Activated T-helper 17 cell treated with anti-CD3 and anti-CD28 coated beads, Interleukin-2, amount 50 U/mL, for 72 hours (primary cell): Measurements from ENCODE around the gene CLRN3. TPM values are rescaled to one million over a fixed set of nuclear protein-coding genes. Genes with fewer than 3 reads are reported as not detected.

ENCODE experiments used
- ATAC-seq: fragments of 150-1000 bp; cut with Tn5 transposase; replicated peaks from 2 replicates; pipeline ENCODE4 v1.10.0; 2021; ENCODE audit warnings: mild to moderate bottlenecking, moderate library complexity
- H3K27ac Mint-ChIP-seq: one replicate; pipeline ENCODE4 v1.8.0; 2022; ENCODE audit warnings: mixed read lengths
- H3K27me3 Mint-ChIP-seq: one replicate; pipeline ENCODE4 v1.8.0; 2022; ENCODE audit warnings: mixed read lengths
- H3K36me3 Mint-ChIP-seq: one replicate; pipeline ENCODE4 v1.8.0; 2022; ENCODE audit warnings: low read depth, mild to moderate bottlenecking, mixed read lengths
- H3K4me1 Mint-ChIP-seq: one replicate; pipeline ENCODE4 v1.8.0; 2022; ENCODE audit warnings: mixed read lengths
- H3K4me3 Mint-ChIP-seq: one replicate; pipeline ENCODE4 v1.8.0; 2022; ENCODE audit warnings: mild to moderate bottlenecking, mixed read lengths
- H3K9me3 Mint-ChIP-seq: one replicate; pipeline ENCODE4 v1.8.0; 2022; ENCODE audit warnings: mixed read lengths
- total RNA-seq, 2 donors: library from RNA; stranded (reverse); gene quantifications; one replicate each; pipeline ENCODE4 v1.2.3, GENCODE V29; 2022

Gene CLRN3
- total RNA-seq, 2 donors from 2014 or later: not detected

DNA sequence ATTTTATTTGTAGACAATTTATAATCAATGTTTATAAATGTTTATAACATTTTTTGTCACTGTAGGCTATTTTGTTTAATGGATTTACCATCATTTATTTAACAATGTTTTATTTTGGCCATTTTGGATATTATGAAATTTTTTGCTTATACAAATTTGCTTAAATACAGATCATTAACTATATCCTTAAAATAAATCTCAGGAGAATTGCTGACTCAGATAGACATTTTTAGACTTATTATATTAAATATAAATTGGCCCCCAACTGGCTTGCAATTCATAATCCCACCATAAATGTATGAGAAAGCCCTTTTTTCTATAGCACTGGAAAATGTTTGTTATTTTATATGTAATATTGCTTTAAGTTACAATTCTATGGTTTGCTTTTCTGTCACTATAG, 3.8 kb upstream of the CLRN3 start:
- no peak for ATAC-seq
- Mint-ChIP-seq H3K27ac (no peak overlapping the region), H3K9me3 (no peaks in the 10 kb centered on the region), H3K4me1 (no peaks in the 10 kb centered on the region), H3K4me3 (no peak overlapping the region), H3K27me3 (peaks cover 18% of the 10 kb centered on the region), H3K36me3 (no peaks in the 10 kb centered on the region)

DNA sequence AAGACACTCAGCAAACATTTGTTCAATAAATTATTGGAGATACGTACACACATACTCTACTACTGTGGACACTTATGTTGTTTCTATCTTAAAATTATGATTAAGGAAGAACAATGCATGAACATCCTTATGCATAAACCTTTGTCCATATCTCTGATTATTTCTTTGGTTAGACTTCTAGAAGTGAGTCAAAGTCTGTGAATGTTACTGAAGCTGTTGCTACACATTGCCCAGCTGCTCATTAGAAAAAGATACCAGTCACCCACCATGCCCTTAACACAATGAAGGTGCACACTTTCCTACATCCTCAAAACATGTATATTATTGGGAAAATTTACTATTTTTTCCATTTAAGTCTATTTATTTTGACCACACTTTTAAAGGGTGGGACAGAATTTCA, 1.4 kb upstream of the CLRN3 start:
- no peaks in the 10 kb centered on the region for H3K4me1 Mint-ChIP-seq
- H3K4me3 Mint-ChIP-seq: no peak overlapping the region
- ATAC-seq: no peak
- no peaks in the 10 kb centered on the region for H3K36me3 Mint-ChIP-seq
- peaks cover 8% of the 10 kb centered on the region for H3K27me3 Mint-ChIP-seq
- H3K9me3 Mint-ChIP-seq: no peaks in the 10 kb centered on the region
- H3K27ac Mint-ChIP-seq: no peak overlapping the region

GRCh38 chr10:127890832-127891334, 1.9 kb downstream of the CLRN3 start:
- Mint-ChIP-seq H3K36me3 (no peaks in the 10 kb centered on the region), H3K27me3 (peaks cover 7% of the 10 kb centered on the region), H3K4me1 (no peaks in the 10 kb centered on the region), H3K27ac (no peak overlapping the region), H3K9me3 (no peaks in the 10 kb centered on the region), H3K4me3 (no peak overlapping the region)
- ATAC-seq: no peak

GRCh38 chr10:127890216-127890615, 2.5 kb downstream of the CLRN3 start:
- ATAC-seq: no peak
- Mint-ChIP-seq H3K27me3 (peaks cover 9% of the 10 kb centered on the region), H3K9me3 (no peaks in the 10 kb centered on the region), H3K36me3 (no peaks in the 10 kb centered on the region), H3K4me3 (no peak overlapping the region), H3K4me1 (no peaks in the 10 kb centered on the region), H3K27ac (no peak overlapping the region)

- Mint-ChIP-seq H3K4me3 (no peak overlapping the region), H3K4me1 (no peaks in the 10 kb centered on the region), H3K9me3 (no peaks in the 10 kb centered on the region), H3K27me3 (peaks cover 9% of the 10 kb centered on the region), H3K27ac (no peak overlapping the region), H3K36me3 (no peaks in the 10 kb centered on the region)
- no peak for ATAC-seq
These were observed 3.0 kb downstream of the CLRN3 start for GRCh38 chr10:127889605-127890195.

- Mint-ChIP-seq H3K4me1 (no peaks in the 10 kb centered on the region), H3K4me3 (no peak overlapping the region), H3K27ac (no peak overlapping the region), H3K36me3 (no peaks in the 10 kb centered on the region), H3K9me3 (no peaks in the 10 kb centered on the region), H3K27me3 (peaks cover 6% of the 10 kb centered on the region)
- ATAC-seq: no peak
These were observed 4.0 kb downstream of the CLRN3 start for GRCh38 chr10:127888521-127889312.

DNA sequence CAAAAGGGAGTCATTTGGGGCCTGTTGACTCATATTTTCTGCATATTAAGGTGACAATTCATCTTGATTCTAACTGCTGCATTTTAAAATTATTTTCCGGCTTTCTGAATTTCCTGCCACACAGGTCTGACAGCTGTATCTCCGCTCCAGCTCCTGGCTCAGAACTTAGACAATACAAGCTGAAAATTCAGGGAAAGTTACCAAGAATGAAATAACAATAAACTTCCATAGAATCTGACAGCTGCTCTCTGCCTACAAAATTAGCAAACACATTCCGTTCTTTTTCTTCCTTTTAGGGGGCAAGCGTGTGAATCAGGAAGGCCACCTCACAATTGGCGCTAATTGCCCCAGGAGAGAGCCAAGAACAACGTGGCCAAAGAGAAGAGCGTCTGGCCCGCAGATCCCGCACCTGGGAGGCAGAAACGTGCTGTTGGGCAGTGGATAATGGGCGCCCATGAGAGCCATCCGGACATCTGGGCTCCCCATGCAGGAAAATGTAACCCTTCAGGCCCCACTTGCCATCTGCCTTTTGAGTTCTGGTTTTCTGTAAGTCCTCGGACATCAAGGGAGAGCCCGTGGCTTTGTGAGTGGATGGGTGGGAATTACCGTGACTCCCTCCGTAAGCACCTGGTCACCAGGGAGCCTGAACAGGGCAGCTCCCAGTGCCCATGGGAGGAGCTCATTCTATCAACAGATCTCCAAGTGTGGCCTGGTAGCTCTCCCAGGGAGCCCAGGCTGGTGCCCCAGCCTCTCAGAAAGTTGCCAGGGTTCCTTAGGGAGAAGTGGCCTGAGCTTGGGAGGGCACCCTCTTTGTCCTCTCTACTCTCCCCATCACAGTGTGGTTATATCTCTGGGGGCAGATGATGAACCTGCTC, 5.0 kb downstream of the CLRN3 start:
- Mint-ChIP-seq H3K4me3 (no peak overlapping the region), H3K4me1 (no peaks in the 10 kb centered on the region), H3K9me3 (no peaks in the 10 kb centered on the region), H3K36me3 (no peaks in the 10 kb centered on the region), H3K27me3 (peaks cover 6% of the 10 kb centered on the region), H3K27ac (no peak overlapping the region)
- peak; percentile 28 for ATAC-seq

GRCh38 chr10:127886371-127887051, 6.2 kb downstream of the CLRN3 start:
- Mint-ChIP-seq H3K4me3 (no peak overlapping the region), H3K27me3 (peaks cover 6% of the 10 kb centered on the region), H3K36me3 (no peaks in the 10 kb centered on the region), H3K27ac (no peak overlapping the region), H3K9me3 (no peaks in the 10 kb centered on the region), H3K4me1 (no peaks in the 10 kb centered on the region)
- no peak for ATAC-seq

DNA sequence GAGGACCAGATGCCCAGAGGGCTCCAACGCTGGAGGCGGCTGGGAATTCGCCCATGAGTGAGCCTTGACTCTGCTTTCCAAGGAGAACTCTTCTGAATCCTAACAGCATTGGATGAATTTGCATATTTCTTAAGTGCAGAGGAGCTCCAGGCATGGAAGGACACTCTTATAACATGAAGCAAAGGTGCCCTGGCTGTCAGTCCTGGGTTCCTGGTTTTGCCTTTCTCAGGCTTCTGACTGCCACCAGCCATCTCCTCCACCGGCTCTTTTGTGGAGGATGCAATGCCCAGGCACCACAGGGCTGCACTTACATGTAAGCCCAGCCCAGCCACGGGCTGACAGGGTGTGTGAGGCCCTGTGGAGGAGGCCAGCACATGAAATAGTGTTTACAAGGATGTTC, 8.2 kb downstream of the CLRN3 start:
- Mint-ChIP-seq H3K4me3 (no peak overlapping the region), H3K27me3 (peaks cover 6% of the 10 kb centered on the region), H3K27ac (no peak overlapping the region), H3K9me3 (no peaks in the 10 kb centered on the region), H3K4me1 (no peaks in the 10 kb centered on the region), H3K36me3 (no peaks in the 10 kb centered on the region)
- ATAC-seq: no peak

DNA sequence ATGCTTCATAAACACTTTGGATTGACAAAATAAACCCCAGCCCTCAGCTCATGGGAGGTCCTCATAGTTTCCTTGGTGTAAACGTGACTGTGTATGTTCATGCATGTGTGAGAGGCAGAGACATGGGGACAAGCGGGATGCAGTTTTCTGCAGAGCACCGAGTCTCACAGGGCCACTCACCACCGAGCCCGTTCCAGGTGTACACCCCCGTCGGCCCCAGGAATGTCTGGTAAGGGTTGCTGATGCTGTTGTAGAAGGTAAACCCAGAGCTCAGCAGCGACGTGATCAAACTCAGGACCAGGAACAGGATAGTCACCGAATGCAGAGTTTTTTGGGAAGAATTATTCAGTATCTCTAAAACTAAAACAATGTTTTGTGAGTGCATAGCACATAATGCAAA, 9.2 kb downstream of the CLRN3 start:
- ATAC-seq: no peak
- no peak overlapping the region for H3K27ac Mint-ChIP-seq
- H3K36me3 Mint-ChIP-seq: no peaks in the 10 kb centered on the region
- H3K4me3 Mint-ChIP-seq: no peak overlapping the region
- no peaks in the 10 kb centered on the region for H3K9me3 Mint-ChIP-seq
- no peaks in the 10 kb centered on the region for H3K4me1 Mint-ChIP-seq
- peaks cover 6% of the 10 kb centered on the region for H3K27me3 Mint-ChIP-seq

DNA sequence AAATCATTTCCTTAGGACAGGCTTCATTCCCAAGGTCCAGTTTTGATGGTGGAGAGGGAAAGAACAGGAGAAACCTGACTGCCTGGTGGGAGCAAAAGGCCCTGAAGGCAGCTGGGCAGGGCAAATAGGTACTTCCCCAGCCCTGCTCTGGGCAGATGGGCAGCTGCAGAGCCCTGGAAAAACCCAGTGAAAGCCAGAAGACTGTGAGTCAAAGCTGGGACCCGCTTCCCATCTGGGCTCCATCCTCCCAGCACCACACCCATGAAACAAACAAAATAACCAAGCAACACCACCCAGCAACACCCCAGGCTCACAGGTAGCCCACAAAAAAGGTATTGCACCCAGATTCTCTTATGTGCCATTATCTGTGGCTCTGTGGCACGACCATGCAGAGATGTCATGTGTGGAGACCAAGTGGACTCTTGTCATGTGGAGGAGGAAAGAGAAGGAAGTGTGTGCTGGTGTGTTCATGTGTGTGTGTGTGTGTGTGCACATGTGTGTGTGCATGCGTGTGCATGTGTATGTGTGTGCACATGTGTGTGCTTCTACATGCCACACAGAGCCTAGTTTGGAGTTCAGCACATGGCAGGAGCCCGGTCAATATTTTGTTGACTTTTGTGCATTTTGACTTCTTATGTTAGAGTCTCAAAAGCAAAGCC, 9.8 kb downstream of the CLRN3 start:
- Mint-ChIP-seq H3K4me1 (no peaks in the 10 kb centered on the region), H3K27ac (no peak overlapping the region), H3K27me3 (peaks cover 6% of the 10 kb centered on the region), H3K36me3 (no peaks in the 10 kb centered on the region), H3K4me3 (no peak overlapping the region), H3K9me3 (no peaks in the 10 kb centered on the region)
- no peak for ATAC-seq

DNA sequence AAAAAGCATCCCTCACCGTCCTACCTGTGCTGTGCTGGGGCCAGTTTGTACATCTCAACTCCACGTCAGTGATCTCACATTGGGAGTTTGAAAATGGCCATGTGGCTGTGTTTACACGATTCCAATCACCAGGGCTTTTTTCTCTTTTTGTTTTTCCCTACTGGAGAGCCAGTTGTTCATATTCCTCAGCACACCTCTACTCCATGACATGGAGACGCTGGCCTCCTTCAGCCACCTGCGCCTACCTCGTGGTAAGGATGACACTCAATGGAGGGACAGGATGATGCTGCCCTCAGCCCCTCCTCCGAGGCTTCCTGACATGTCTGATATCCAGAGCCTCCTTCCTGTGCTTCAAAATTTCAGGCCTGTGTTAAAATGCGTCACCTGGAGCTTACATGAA, 10.3 kb downstream of the CLRN3 start:
- ATAC-seq: no peak
- Mint-ChIP-seq H3K4me3 (no peak overlapping the region), H3K27me3 (peaks cover 6% of the 10 kb centered on the region), H3K4me1 (no peaks in the 10 kb centered on the region), H3K27ac (no peak overlapping the region), H3K36me3 (no peaks in the 10 kb centered on the region), H3K9me3 (no peaks in the 10 kb centered on the region)

- no peaks in the 10 kb centered on the region for H3K4me1 Mint-ChIP-seq
- no peaks in the 10 kb centered on the region for H3K36me3 Mint-ChIP-seq
- H3K4me3 Mint-ChIP-seq: no peak overlapping the region
- H3K9me3 Mint-ChIP-seq: no peaks in the 10 kb centered on the region
- H3K27me3 Mint-ChIP-seq: peaks cover 5% of the 10 kb centered on the region
- ATAC-seq: no peak
- peak overlapping the region; percentile 54 for H3K27ac Mint-ChIP-seq
These were observed 11.5 kb downstream of the CLRN3 start for GRCh38 chr10:127881262-127881661.

DNA sequence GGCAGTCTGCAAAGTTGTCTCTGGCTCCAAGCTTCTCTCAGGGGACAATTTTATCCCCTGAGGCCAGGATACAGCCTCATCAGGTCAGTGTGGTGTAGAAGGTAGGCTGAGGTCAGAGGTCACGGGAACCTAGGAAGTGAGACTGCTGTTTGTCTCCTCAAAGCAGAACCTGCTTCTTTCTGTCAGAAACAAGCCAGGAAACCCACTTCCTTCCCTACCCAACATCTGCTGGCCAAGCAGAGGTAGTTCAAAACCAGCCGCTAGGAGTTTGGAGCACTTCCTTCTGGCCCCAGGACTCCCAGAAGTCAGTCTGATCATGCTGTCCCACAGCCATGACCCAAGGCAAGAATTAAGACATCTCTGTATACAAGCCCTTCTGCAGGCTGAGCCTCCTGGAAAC, 12.2 kb downstream of the CLRN3 start:
- Mint-ChIP-seq H3K4me3 (no peak overlapping the region), H3K27ac (peak overlapping the region; percentile 54), H3K27me3 (peaks cover 2% of the 10 kb centered on the region), H3K36me3 (no peaks in the 10 kb centered on the region), H3K4me1 (no peaks in the 10 kb centered on the region), H3K9me3 (no peaks in the 10 kb centered on the region)
- peak; percentile 25 for ATAC-seq
